Testis (tissue), 2 donors: Measurements from ENCODE around the gene TMC3.

Experiments used
- CTCF ChIP-seq, 3 experiments: fragments of 450-650 bp in 2 of 3; fragments of 200-600 bp in 1 of 3; sonication (generic) in 1 of 3; IDR thresholded peaks; one replicate each; pipeline ENCODE4 v1.5.1; 2016 to 2019; ENCODE audit warnings: antibody characterized with exemption in 3 of 3, mild to moderate bottlenecking in 2 of 3, moderate library complexity in 1 of 3
- POLR2A ChIP-seq: fragments of 450-650 bp; IDR thresholded peaks from one replicate; pipeline ENCODE4 v1.6.1; 2017; ENCODE audit warnings: antibody characterized with exemption, mild to moderate bottlenecking, moderate library complexity

- TF ChIP-seq POLR2A: no peak
- TF ChIP-seq CTCF (IDR thresholded peaks at IDR 0.05): no peak
Observed at GRCh38 chr15:81376231-81376630, 2.2 kb upstream of the TMC3 start.
